A549 treated with Mapracorat at 1 μM for 4 hours (cell line): Measurements from ENCODE around the gene PIP5KL1. TPM values are rescaled to one million over a fixed set of nuclear protein-coding genes. Genes with fewer than 3 reads are reported as not detected.

ENCODE experiments used
- total RNA-seq: library from RNA; stranded (reverse); fragments of 200-300 nt; extraction: Qiagen RNA extraction; gene quantifications from 5 replicates; pipeline ENCODE4 v1.2.3, GENCODE V29; 2022

The PIP5KL1 gene, protein sequence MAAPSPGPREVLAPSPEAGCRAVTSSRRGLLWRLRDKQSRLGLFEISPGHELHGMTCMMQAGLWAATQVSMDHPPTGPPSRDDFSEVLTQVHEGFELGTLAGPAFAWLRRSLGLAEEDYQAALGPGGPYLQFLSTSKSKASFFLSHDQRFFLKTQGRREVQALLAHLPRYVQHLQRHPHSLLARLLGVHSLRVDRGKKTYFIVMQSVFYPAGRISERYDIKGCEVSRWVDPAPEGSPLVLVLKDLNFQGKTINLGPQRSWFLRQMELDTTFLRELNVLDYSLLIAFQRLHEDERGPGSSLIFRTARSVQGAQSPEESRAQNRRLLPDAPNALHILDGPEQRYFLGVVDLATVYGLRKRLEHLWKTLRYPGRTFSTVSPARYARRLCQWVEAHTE
- total RNA-seq, result 1.0 to 3.5 TPM (median 1.6 TPM) in 5 replicates

DNA sequence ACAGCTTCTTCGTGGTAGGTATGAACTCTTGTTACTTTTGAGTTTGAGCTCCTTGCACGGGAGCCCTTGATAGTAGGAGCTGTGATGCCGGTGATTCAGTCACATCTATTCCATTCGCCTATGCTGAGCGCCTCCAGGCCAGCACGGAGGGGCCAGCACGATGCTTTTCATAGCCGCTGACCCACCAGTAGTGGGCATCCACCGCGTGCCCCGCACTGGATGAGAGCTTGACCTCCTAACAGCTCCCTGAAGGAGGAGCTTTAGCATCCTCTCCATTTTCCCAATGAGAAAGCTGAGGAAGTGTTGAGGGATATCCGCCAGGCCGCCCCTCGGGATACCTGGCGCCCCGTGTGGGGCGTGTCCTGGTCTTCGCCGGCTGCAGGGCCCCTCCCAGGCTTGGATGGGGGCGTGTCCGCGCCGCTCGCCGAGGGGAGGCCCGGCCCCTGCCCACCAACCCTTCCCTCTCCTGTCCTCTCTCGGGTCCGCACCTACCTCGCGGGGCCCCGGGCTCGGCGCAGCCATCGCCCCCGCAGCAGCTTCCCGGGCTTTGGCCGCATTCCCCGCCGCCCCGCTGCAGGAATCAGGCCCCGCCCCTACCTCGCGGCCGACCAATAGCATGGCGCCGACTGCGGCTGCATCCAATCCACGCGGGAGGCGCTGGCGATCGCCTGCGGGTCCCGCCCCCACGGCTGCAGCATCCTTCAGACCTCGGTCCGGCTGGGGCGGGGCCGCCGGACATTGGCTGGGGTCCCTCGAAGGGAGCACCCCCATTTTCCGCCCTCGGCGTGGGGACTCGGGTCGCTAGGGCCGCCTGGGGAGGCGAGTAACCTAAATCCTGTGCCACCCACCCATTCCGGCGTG is at the start of gene PIP5KL1:
Gene PIP5KL1 (minus strand): TSS at position 547 of the 861 bp plus-strand sequence. CDS start 25 bp downstream, at position 522.

DNA sequence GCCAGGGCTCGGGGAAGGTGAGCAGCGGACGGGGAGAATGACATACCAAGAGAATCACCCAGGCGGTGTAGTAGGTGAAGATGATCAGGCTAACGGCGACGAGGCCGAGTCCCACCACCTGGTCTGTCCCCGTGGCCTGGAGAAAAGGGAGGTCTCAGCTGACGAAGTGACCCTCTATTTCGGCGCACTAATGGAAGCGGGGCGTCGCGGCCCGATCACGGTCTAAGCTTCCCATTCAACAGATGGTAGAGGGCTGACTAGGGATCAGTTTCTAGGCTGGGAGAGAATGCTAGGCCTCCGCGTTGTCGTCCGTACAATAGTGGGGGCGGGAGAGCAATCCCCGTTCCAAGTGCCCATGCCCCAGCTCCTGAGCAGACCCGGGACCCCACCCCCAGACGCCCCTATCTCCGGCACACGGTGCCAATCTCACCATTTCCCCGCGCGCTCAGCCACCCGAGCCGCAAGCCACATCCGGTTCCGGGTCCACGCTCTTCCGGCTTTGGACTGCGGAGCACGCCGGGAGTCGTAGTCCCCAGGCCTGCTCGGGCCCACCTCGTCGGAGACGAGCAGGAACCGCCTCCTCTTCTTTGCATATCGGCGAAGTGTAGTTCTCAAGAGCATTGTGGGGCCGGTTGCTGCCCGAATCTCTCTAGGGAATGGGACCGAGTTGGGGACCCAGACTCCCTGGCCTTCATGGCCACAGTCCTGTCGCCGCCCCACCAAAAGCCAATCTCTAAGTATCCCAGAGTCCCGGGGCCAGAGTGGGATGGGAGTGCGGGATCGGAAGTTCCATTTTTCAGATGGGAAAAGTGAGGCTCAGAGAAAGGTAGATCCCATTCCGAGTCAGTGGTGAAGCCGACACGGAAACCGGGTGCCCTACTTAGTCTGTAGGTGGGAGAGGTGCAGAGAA is 7.1 kb upstream of the PIP5KL1 start, which contains the start of gene DPM2:
Gene DPM2 (minus strand): TSS at position 467 of the 910 bp plus-strand sequence. CDS start 34 bp downstream, at position 433.

DNA sequence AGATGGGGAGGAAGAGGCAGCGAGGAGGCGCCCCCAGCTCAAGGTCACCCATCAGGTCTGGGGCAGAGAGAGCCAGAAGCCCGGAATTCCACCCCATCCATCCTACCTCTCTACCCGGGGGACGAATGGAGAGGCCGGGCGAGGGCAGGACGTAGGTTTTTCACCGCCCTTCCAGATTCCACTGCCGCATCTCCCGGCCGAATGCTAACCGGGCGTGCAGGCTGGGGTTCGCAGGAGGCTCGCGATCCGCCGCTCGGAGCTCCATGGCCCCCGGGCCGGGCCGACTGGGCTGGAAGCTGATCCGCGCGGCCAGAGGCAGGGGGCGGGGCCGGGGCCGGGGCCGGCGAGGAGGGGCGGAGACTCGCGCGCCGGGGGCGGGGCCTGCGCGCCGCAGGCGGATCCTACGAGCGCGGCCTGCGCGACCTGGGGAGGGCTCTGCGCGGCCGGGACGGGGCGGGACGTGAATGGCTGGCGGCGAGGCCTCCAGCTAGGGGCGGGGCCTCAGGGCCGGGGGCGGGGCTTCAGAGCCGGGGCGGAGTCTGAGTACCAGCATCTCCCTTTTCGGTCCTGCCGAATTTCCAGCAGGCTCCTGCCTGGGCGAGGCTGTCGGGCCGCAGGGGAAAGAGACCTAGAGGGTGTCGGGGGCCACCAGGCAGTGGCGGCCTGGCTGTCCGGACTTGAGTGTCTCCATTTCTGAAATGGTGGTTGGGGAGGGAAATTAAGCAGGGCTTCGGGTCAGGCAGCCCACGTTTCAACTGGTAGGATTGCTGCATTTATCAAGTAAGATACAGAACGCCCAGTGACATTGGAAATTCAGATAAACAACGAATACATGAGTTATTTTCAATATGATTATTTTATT is 13.6 kb downstream of the PIP5KL1 start, which contains the start of gene ST6GALNAC4:
Gene ST6GALNAC4 (minus strand): TSS at position 322 of the 862 bp plus-strand sequence. CDS start 622 bp downstream, outside the sequence.

DNA sequence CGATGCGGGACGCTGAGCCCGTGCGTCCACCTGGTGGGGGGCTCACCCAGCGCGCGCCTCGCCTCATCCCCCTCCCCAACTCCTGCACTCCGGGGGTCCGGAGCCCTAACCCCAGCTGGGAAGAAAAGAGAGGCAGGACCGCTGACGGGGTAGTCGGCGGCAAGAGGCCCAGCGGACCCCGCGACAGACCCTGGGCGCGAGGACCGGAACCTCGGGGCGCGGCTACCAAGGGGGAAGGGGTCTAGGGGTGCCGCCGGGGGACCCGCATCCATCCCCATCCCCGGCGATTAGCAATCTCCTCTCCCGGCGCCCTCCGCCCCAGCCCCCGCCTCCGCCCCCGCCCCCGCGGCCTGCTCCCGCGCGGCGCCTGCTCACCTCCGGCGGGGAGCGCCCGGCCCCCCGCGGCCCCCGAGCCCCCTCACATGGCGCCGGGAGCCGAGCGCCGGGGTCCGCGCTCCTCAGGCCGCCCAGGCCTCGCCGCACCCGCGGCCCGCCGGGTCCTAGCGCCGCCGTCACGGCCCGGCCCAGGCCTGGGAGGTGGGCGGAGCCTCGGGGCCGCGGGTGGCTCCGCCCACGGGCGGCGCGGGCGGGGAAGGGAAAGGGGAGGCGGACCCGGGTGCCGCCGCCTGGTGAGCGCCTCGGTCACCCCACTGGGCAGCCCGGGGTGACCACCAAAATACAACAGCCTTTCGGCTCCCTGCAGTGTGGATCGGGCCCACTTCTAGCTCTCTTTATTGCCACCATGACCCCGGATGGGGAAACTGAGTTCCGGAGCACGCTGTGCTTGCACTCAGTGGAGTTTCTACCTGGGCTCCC is 31.2 kb downstream of the PIP5KL1 start, which contains the start of gene ST6GALNAC6:
Gene ST6GALNAC6 (minus strand): TSS at position 476 of the 816 bp plus-strand sequence. CDS start 1,622 bp downstream, outside the sequence.

DNA sequence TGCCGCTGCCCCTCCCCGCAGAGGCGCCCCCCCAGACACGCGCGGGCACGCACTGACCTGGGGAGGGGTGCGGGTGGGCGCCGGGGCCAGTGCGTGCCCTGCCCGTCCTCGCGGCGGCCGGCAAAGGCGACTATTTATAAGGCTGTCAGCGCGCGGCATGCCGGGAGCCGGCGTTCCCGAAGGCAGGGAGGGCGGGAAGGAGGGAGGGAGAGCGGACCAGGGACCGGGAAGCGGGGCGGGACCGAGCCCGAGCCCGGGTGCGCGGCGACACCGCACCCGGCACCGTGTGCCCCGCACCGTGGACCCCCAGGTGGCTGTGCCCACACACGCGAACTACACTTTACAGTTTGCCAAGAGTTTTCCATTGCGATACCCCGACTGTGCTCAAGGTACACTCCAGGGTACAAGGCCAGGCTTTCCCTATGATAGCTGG is 53.0 kb downstream of the PIP5KL1 start, which contains the start of gene AK1:
Gene AK1 (minus strand): TSS at position 110 of the 433 bp plus-strand sequence. CDS start 3,058 bp downstream, outside the sequence.

Other genes with a start within 250 kb of the PIP5KL1 start
- gene CFAP157, start 223.8 kb downstream of the PIP5KL1 start, total RNA-seq, result 0.07 TPM in 1 of 5 replicates, not detected in the others
- 13.2 to 21.4 TPM (median 18.8 TPM) in 5 replicates for gene PTRH1, start 215.1 kb downstream of the PIP5KL1 start, total RNA-seq
- 0.05 to 0.06 TPM (median 0.06 TPM) in 4 of 5 replicates, not detected in the other for gene TTC16, start 214.7 kb downstream of the PIP5KL1 start, total RNA-seq
- gene TOR2A, start 195.5 kb downstream of the PIP5KL1 start, total RNA-seq, result 9.6 to 17.3 TPM (median 15.2 TPM) in 5 replicates
- gene SH2D3C, start 152.1 kb downstream of the PIP5KL1 start, total RNA-seq, result 0.06 to 0.15 TPM (median 0.09 TPM) in 5 replicates
- 43.5 to 54.9 TPM (median 48.2 TPM) in 5 replicates for gene CDK9, start 144.7 kb downstream of the PIP5KL1 start, total RNA-seq
- gene FPGS, start 127.9 kb downstream of the PIP5KL1 start, total RNA-seq, result 45.2 to 55.1 TPM (median 50.8 TPM) in 5 replicates
- gene ENG, start 76.1 kb downstream of the PIP5KL1 start, total RNA-seq, result 0.07 to 0.15 TPM (median 0.10 TPM) in 5 replicates
- 50.6 to 85.5 TPM (median 74.9 TPM) in 5 replicates for gene AK1, start 53.1 kb downstream of the PIP5KL1 start, total RNA-seq
- gene ST6GALNAC6, start 31.2 kb downstream of the PIP5KL1 start, total RNA-seq, result 21.1 to 25.8 TPM (median 22.7 TPM) in 5 replicates
- 13.8 to 18.8 TPM (median 16.9 TPM) in 5 replicates for gene ST6GALNAC4, start 13.7 kb downstream of the PIP5KL1 start, total RNA-seq
- gene DPM2, start 7.1 kb upstream of the PIP5KL1 start, total RNA-seq, result 37.0 to 44.2 TPM (median 41.4 TPM) in 5 replicates
- 43.3 to 63.4 TPM (median 52.2 TPM) in 5 replicates for gene EEIG1, start 50.2 kb upstream of the PIP5KL1 start, total RNA-seq
- gene NAIF1, start 136.5 kb upstream of the PIP5KL1 start, total RNA-seq, result 4.9 to 8.3 TPM (median 6.4 TPM) in 5 replicates
- gene SLC25A25, start 137.5 kb upstream of the PIP5KL1 start, total RNA-seq, result 7.5 to 9.5 TPM (median 9.1 TPM) in 5 replicates
- gene PTGES2, start 197.0 kb upstream of the PIP5KL1 start, total RNA-seq, result 71.6 to 105 TPM (median 99.3 TPM) in 5 replicates
- 2.7 to 5.2 TPM (median 4.3 TPM) in 5 replicates for gene LCN2, start 218.7 kb upstream of the PIP5KL1 start, total RNA-seq
- 43.1 to 66.3 TPM (median 62.6 TPM) in 5 replicates for gene BBLN, start 229.5 kb upstream of the PIP5KL1 start, total RNA-seq